HepG2 (cell line): ENCODE measurements around the gene SFXN5. TPM values are rescaled to one million over a fixed set of nuclear protein-coding genes. Genes with fewer than 3 reads are reported as not detected.

ENCODE experiments used
- CHD2 ChIP-seq: IDR thresholded peaks from 2 replicates; pipeline ENCODE4 v1.6.1; 2011; ENCODE audit warnings: low read depth, low read length, improper control_type of control experiment
- DDIT3 ChIP-seq: sonication (generic); formaldehyde crosslinking; IDR thresholded peaks from 2 replicates; pipeline ENCODE4 v1.4.0; 2020; ENCODE audit warnings: mild to moderate bottlenecking, missing genetic modification reagents
- EZH2 ChIP-seq: conservative IDR thresholded peaks from 2 replicates; pipeline ENCODE4 v1.6.1; 2012; ENCODE audit warnings: mild to moderate bottlenecking, low read depth, low read length, moderate library complexity
- GMEB1 ChIP-seq: sonication (generic); formaldehyde crosslinking; IDR thresholded peaks from 2 replicates; pipeline ENCODE4 v1.5.1; 2020; ENCODE audit warnings: missing genetic modification reagents, mild to moderate bottlenecking, borderline replicate concordance
- HNF1B ChIP-seq: sonication (generic); formaldehyde crosslinking; IDR thresholded peaks from 2 replicates; pipeline ENCODE4 v1.5.1; 2020; ENCODE audit warnings: mild to moderate bottlenecking, moderate library complexity, missing genetic modification reagents
- IKZF5 ChIP-seq: IDR thresholded peaks from 2 replicates; pipeline ENCODE4 v1.6.1; 2018; ENCODE audit warnings: missing genetic modification reagents, mild to moderate bottlenecking, missing compliant biosample characterization
- MIER2 ChIP-seq: IDR thresholded peaks from 2 replicates; pipeline ENCODE4 v1.6.1; 2016; ENCODE audit warnings: missing biosample characterization, missing genetic modification reagents
- MIXL1 ChIP-seq: IDR thresholded peaks from 2 replicates; pipeline ENCODE4 v1.6.1; 2016
- SIN3B ChIP-seq: fragments of 150-350 bp; IDR thresholded peaks from 2 replicates; pipeline ENCODE4 v1.6.1; 2014; ENCODE audit warnings: low read length
- THYN1 ChIP-seq: sonication (generic); formaldehyde crosslinking; IDR thresholded peaks from 2 replicates; pipeline ENCODE4 v1.8.1; 2023; ENCODE audit warnings: low read depth, mild to moderate bottlenecking, moderate library complexity, missing genetic modification reagents, borderline replicate concordance
- U2AF1 ChIP-seq: fragments of 200-400 bp; formaldehyde crosslinking; optimal IDR thresholded peaks from 2 replicates; pipeline ENCODE3; 2017; ENCODE audit warnings: mild to moderate bottlenecking, low read depth, low read length
- U2AF2 ChIP-seq: fragments of 200-400 bp; formaldehyde crosslinking; IDR thresholded peaks from 2 replicates; pipeline ENCODE4 v1.6.1; 2017; ENCODE audit warnings: low read depth, mild to moderate bottlenecking, low read length
- ZBTB20 ChIP-seq: sonication (generic); formaldehyde crosslinking; IDR thresholded peaks from 2 replicates; pipeline ENCODE4 v1.8.1; 2023; ENCODE audit warnings: missing genetic modification reagents, low read depth, mild to moderate bottlenecking, borderline replicate concordance
- ZBTB25 ChIP-seq: IDR thresholded peaks from 2 replicates; pipeline ENCODE4 v1.6.1; 2018; ENCODE audit warnings: missing genetic modification reagents
- ZNF451 ChIP-seq: sonication (generic); formaldehyde crosslinking; IDR thresholded peaks from 2 replicates; pipeline ENCODE4 v1.5.0; 2020; ENCODE audit warnings: mild to moderate bottlenecking, missing genetic modification reagents
- ZNF567 ChIP-seq: sonication (generic); formaldehyde crosslinking; IDR thresholded peaks from 2 replicates; pipeline ENCODE4 v1.8.1; 2023; ENCODE audit warnings: mild to moderate bottlenecking, missing genetic modification reagents, borderline replicate concordance
- ZNF687 ChIP-seq: sonication (generic); formaldehyde crosslinking; IDR thresholded peaks from 2 replicates; pipeline ENCODE4 v1.5.1; 2020; ENCODE audit warnings: mild to moderate bottlenecking, missing genetic modification reagents, moderate library complexity
- ZNF790 ChIP-seq: sonication (generic); formaldehyde crosslinking; IDR thresholded peaks from 2 replicates; pipeline ENCODE4 v1.8.0; 2022; ENCODE audit warnings: missing genetic modification reagents, mild to moderate bottlenecking, borderline replicate concordance
- ZNF878 ChIP-seq: sonication (generic); formaldehyde crosslinking; IDR thresholded peaks from 2 replicates; pipeline ENCODE4 v1.8.1; 2023; ENCODE audit warnings: mild to moderate bottlenecking, missing genetic modification reagents, moderate library complexity
- polyA plus RNA-seq, 8 experiments: library from polyadenylated mRNA; depleted of rRNA in 3 of 8; stranded (reverse) in 7 of 8; unstranded in 1 of 8; fragments of >200 nt; fragmentation: Illumina TruSeq in 4 of 8; extraction: Trizol in 4 of 8; gene quantifications; 2 replicates each; pipeline versions ENCODE4 v1.2.1 to v1.2.3, GENCODE V29; 2011 to 2016; ENCODE audit warnings: low read depth in 4 of 8, missing spikeins in 1 of 8, mixed read lengths in 1 of 8; ENCODE audit not compliant: insufficient read depth in 1 of 8
- total RNA-seq, 5 experiments: library from RNA; depleted of rRNA; stranded (reverse); fragments of >200 nt; fragmentation: Illumina TruSeq; extraction: Trizol; gene quantifications; 2 replicates each; pipeline ENCODE4 v1.2.3, GENCODE V29; 2016; ENCODE audit warnings: low read depth in 1 of 5

SFXN5 gene
- total and polyA plus RNA-seq, 2 of the 13 experiments (the other 11 are each of a cell fraction or from before 2014, with no cell fraction given) = 34.9 to 37.4 TPM

GRCh38 chr2:73031095-73031678 lies 40.3 kb downstream of the SFXN5 start (continued):
- no peak for TF ChIP-seq U2AF1
- no peak for TF ChIP-seq DDIT3 (CRISPR knock-in tag)
- no peak for TF ChIP-seq ZBTB25 (CRISPR knock-in tag)
- TF ChIP-seq ZNF451 (CRISPR knock-in tag) = no peak; the same call in 1 of the 2 replicates
- no peak for TF ChIP-seq SIN3B
- no peak for TF ChIP-seq U2AF2
- 0 out of 2 replicates have a peak, but pooled peaks have one; percentile 61 for TF ChIP-seq ZNF567
- no peak for TF ChIP-seq IKZF5 (CRISPR knock-in tag)
- no peak for TF ChIP-seq ZBTB20 (CRISPR knock-in tag)
- no peak for TF ChIP-seq EZH2
- TF ChIP-seq HNF1B (CRISPR knock-in tag) = no peak
- no peak for TF ChIP-seq ZNF790 (CRISPR knock-in tag)
- TF ChIP-seq CHD2 = no peak
- no peak for TF ChIP-seq GMEB1
- TF ChIP-seq ZNF878 (CRISPR knock-in tag) = no peak
- no peak for TF ChIP-seq THYN1
- peak; percentile 80 for TF ChIP-seq ZNF687
- TF ChIP-seq MIER2 (CRISPR knock-in tag) = no peak
- TF ChIP-seq MIXL1 (CRISPR knock-in tag) = no peak
